B cell (primary cell): ENCODE results near the gene WWC2. TPM values are rescaled to one million over a fixed set of nuclear protein-coding genes. Genes with fewer than 3 reads are reported as not detected.

Experiments
- ATAC-seq: fragments of 200-7000 bp; cut with Tn5 transposase; one replicate; pipeline ENCODE4 v1.10.0; 2021; ENCODE audit warnings: low read depth, mild to moderate bottlenecking, moderate number of reproducible peaks, moderate library complexity
- CTCF ChIA-PET: fragments of 350-600 bp; sonication (Branson Sonifier 250); formaldehyde crosslinking; loops from one replicate; lab custom pipeline; 2021; ENCODE audit warnings: antibody characterized with exemption, inconsistent platforms; lab: Charles Lee
- POLR2A ChIA-PET: fragments of 350-600 bp; sonication (Branson Sonifier 250); formaldehyde crosslinking; loops from one replicate; lab custom pipeline; 2021; ENCODE audit warnings: antibody characterized with exemption; lab: Charles Lee
- DNase-seq: peaks from one replicate; pipeline ENCODE4 v3.0.0; 2013
- H2AFZ ChIP-seq: 2 replicates; pipeline ENCODE4 v1.6.1; 2012; ENCODE audit warnings: mild to moderate bottlenecking, low read depth, low read length; ENCODE audit not compliant: insufficient read depth, poor library complexity, severe bottlenecking
- H3K27ac ChIP-seq, 2 donors: 1 replicate in 1 of 2; 2 replicates in 1 of 2; pipeline ENCODE4 v1.5.1; 2012 to 2013; ENCODE audit warnings: low read length in 2 of 2, mild to moderate bottlenecking in 2 of 2, moderate library complexity in 1 of 2
- H3K27me3 ChIP-seq, 4 experiments: fragments of 200-600 bp in 1 of 4; sonication (generic) in 1 of 4; replicated peaks in 1 of 4; 1 replicate in 2 of 4; 2 replicates in 2 of 4; pipeline versions ENCODE4 v1.6.1 to v1.7.0; 2013 to 2016; ENCODE audit warnings: low read length in 3 of 4, mild to moderate bottlenecking in 2 of 4, mixed read lengths in 1 of 4, moderate library complexity in 1 of 4; ENCODE audit not compliant: insufficient read depth in 4 of 4, control insufficient read depth in 3 of 4; ENCODE audit errors: control extremely low read depth in 1 of 4
- H3K36me3 ChIP-seq, 2 experiments: replicated peaks in 1 of 2; 1 replicate in 1 of 2; 2 replicates in 1 of 2; pipeline versions ENCODE4 v1.6.1 to v1.7.1; 2013; ENCODE audit warnings: low read length in 1 of 2; ENCODE audit not compliant: insufficient read depth in 2 of 2, control insufficient read depth in 1 of 2; ENCODE audit errors: control extremely low read depth in 1 of 2, extremely low read depth in 1 of 2
- H3K4me1 ChIP-seq, 2 donors: fragments of 200-600 bp in 1 of 2; sonication (generic) in 1 of 2; 1 replicate in 1 of 2; 2 replicates in 1 of 2; pipeline versions ENCODE4 v1.5.1 to v1.6.1; 2013 to 2017; ENCODE audit warnings: low read length in 2 of 2; ENCODE audit not compliant: control insufficient read depth in 2 of 2, insufficient read depth in 2 of 2
- H3K4me2 ChIP-seq: replicated peaks from 2 replicates; pipeline ENCODE3; 2012; ENCODE audit warnings: mild to moderate bottlenecking, low read depth, low read length; ENCODE audit not compliant: poor library complexity, severe bottlenecking
- H3K4me3 ChIP-seq, 5 experiments: fragments of 200-600 bp in 1 of 5; sonication (generic) in 1 of 5; 1 replicate in 3 of 5; 2 replicates in 2 of 5; pipeline versions ENCODE4 v1.5.1 to v1.7.0; 2011 to 2016; ENCODE audit warnings: low read length in 4 of 5, mild to moderate bottlenecking in 4 of 5, low read depth in 2 of 5, control low read depth in 1 of 5, moderate library complexity in 1 of 5; ENCODE audit not compliant: insufficient read depth in 1 of 5; ENCODE audit errors: control extremely low read depth in 1 of 5, extremely low read depth in 1 of 5
- H3K79me2 ChIP-seq: fragments of 200-600 bp; sonication (generic); one replicate; pipeline ENCODE4 v1.6.0; 2016; ENCODE audit warnings: low read length; ENCODE audit not compliant: control insufficient read depth, insufficient read depth
- H3K9ac ChIP-seq: fragments of 200-600 bp; sonication (generic); 2 replicates; pipeline ENCODE4 v1.6.1; 2017; ENCODE audit warnings: mild to moderate bottlenecking, low read length, moderate library complexity
- H3K9me3 ChIP-seq, 3 donors: one replicate each; pipeline versions ENCODE4 v1.6.1 to v1.7.1; 2013; ENCODE audit warnings: low read length in 2 of 3; ENCODE audit not compliant: control insufficient read depth in 2 of 3, insufficient read depth in 1 of 3; ENCODE audit errors: control extremely low read depth in 1 of 3
- H4K20me1 ChIP-seq: 2 replicates; pipeline ENCODE4 v1.6.0; 2012; ENCODE audit warnings: mild to moderate bottlenecking, low read length; ENCODE audit not compliant: insufficient read depth, control insufficient read depth, poor library complexity, severe bottlenecking
- H3K27ac Mint-ChIP-seq: one replicate; pipeline ENCODE4 v1.8.0; 2021; ENCODE audit warnings: mixed read lengths
- H3K27me3 Mint-ChIP-seq: one replicate; pipeline ENCODE4 v1.8.0; 2021; ENCODE audit warnings: mixed read lengths
- H3K4me1 Mint-ChIP-seq: one replicate; pipeline ENCODE4 v1.8.0; 2021; ENCODE audit warnings: mixed read lengths
- H3K4me3 Mint-ChIP-seq: one replicate; pipeline ENCODE4 v1.8.0; 2021; ENCODE audit warnings: mixed read lengths
- H3K9me3 Mint-ChIP-seq: one replicate; pipeline ENCODE4 v1.8.0; 2022; ENCODE audit warnings: mixed read lengths; ENCODE audit not compliant: insufficient read depth
- CTCF ChIP-seq: fragments of 200-600 bp; IDR thresholded peaks from one replicate; pipeline ENCODE4 v1.8.0; 2022; ENCODE audit warnings: antibody characterized with exemption, mild to moderate bottlenecking
- EZH2 ChIP-seq: IDR thresholded peaks from 2 replicates; pipeline ENCODE4 v1.6.1; 2012; ENCODE audit warnings: borderline replicate concordance, low read depth, mild to moderate bottlenecking, moderate library complexity, low read length; ENCODE audit not compliant: insufficient read depth, poor library complexity, severe bottlenecking
- WGBS: methylation state at CpG from one replicate; pipeline ENCODE4 v1.1.5; 2013; ENCODE audit warnings: missing lambda C conversion rate; ENCODE audit not compliant: insufficient coverage; 5-methylcytosine and 5-hydroxymethylcytosine counted together
- intact Hi-C: fragments of 100-400 bp; cut with micrococcal nuclease; formaldehyde crosslinking; loops from one replicate; pipeline ENCODE4 v1.10.0; 2022
- polyA plus RNA-seq: library from polyadenylated mRNA; depleted of rRNA; stranded (reverse); fragments of >200 nt; gene quantifications from 2 replicates; pipeline ENCODE4 v1.2.3, GENCODE V29; 2012
- total RNA-seq, 2 donors: library from RNA; stranded (reverse); fragments of 120-200 nt in 1 of 2; gene quantifications; 1 replicate in 1 of 2; 2 replicates in 1 of 2; pipeline versions ENCODE4 v1.2.3 to v1.2.4, GENCODE V29; 2013 to 2022

WWC2 gene
- total and polyA plus RNA-seq, 2 donors (not counting 1 experiment from before 2014, with no cell fraction given), result 0.07 to 0.32 TPM

- intact Hi-C loops, result no loop called here
- TF ChIP-seq CTCF (no peak), EZH2 (no peak)
- Histone ChIP-seq H3K79me2 (no peaks in the 10 kb centered on the region), H2AFZ (no peak overlapping the region), H3K36me3 (no peaks in the 10 kb centered on the region), H3K9ac (no peak overlapping the region), H3K9me3 (no peaks in the 10 kb centered on the region), H4K20me1 (no peaks in the 10 kb centered on the region), H3K4me2 (no peak overlapping the region), H3K4me1 (no peaks in the 10 kb centered on the region), H3K27ac (no peak overlapping the region), H3K27me3 (peaks cover 0 to 3% (median 0%) of the 10 kb centered on the region in 4 experiments), H3K4me3 (no peak overlapping the region)
- H3K27ac Mint-ChIP-seq, result no peak overlapping the region
- H3K27me3 Mint-ChIP-seq, result peaks cover 15% of the 10 kb centered on the region
- no CpG with 5 or more reads among the region's 3 CpGs for WGBS
- ChIA-PET POLR2A (no interaction called here), CTCF (no interaction called here)
- ATAC-seq (no peak), DNase-seq (no peak)
- no peaks in the 10 kb centered on the region for H3K9me3 Mint-ChIP-seq
- H3K4me3 Mint-ChIP-seq, result no peak overlapping the region
- H3K4me1 Mint-ChIP-seq, result no peaks in the 10 kb centered on the region
Measured at GRCh38 chr4:183147196-183147595, 48.1 kb downstream of the WWC2 start.

- Histone ChIP-seq H3K4me2 (no peak overlapping the region), H3K27me3 (peaks cover 0 to 3% (median 0%) of the 10 kb centered on the region in 4 experiments), H3K9ac (no peak overlapping the region), H3K79me2 (no peaks in the 10 kb centered on the region), H4K20me1 (no peaks in the 10 kb centered on the region), H3K4me1 (no peaks in the 10 kb centered on the region), H3K4me3 (no peak overlapping the region), H3K9me3 (no peaks in the 10 kb centered on the region), H2AFZ (no peak overlapping the region), H3K27ac (no peak overlapping the region), H3K36me3 (no peaks in the 10 kb centered on the region)
- Mint-ChIP-seq H3K9me3 (no peaks in the 10 kb centered on the region), H3K27me3 (peaks cover 10% of the 10 kb centered on the region), H3K4me1 (no peaks in the 10 kb centered on the region), H3K27ac (no peak overlapping the region), H3K4me3 (no peak overlapping the region)
- intact Hi-C loops, result no loop called here
- DNase-seq, result no peak
- no CpG with 5 or more reads among the region's 4 CpGs for WGBS
- ChIA-PET CTCF (interaction anchor here (1.3 kb wide), 1 partner anchor 114 kb away, joined by 4 read pairs; no protein-coding TSS in a partner anchor), POLR2A (no interaction called here)
- TF ChIP-seq CTCF (no peak), EZH2 (no peak)
- ATAC-seq, result no peak
Measured at GRCh38 chr4:183147983-183148382, 48.9 kb downstream of the WWC2 start.
